Endothelial cell of umbilical vein (primary cell): ENCODE measurements around the gene ROCK2. TPM values are rescaled to one million over a fixed set of nuclear protein-coding genes. Genes with fewer than 3 reads are reported as not detected.

ENCODE experiments used
- BruUV-seq: library from RNA; stranded (reverse); fragments of 400-500 nt; replicated peaks from 2 replicates; lab custom pipeline; 2021; lab: Mats Ljungman, UMichigan
- CTCF ChIA-PET: fragments of 300-600, 350-600 bp; sonication (Branson Sonifier 250); formaldehyde crosslinking; loops from one replicate; lab custom pipeline; 2021; ENCODE audit warnings: antibody characterized with exemption, inconsistent platforms; lab: Charles Lee
- POLR2A ChIA-PET: fragments of 300-600, 350-600 bp; sonication (Branson Sonifier 250); formaldehyde crosslinking; loops from one replicate; lab custom pipeline; 2021; ENCODE audit warnings: antibody characterized with exemption, inconsistent platforms; lab: Charles Lee
- DNase-seq: peaks from one replicate; pipeline ENCODE4 v3.0.0-alpha.2; 2011; ENCODE audit warnings: low read depth, low spot score
- FAIRE-seq: peaks from 2 replicates; lab custom pipeline; 2011; peaks lifted over from hg19 to GRCh38; lab: Jason Lieb, UNC
- H2AFZ ChIP-seq: 2 replicates; pipeline ENCODE4 v1.6.0; 2012; ENCODE audit warnings: low read depth, low read length, control low read depth, inconsistent platforms
- H3K27ac ChIP-seq: 2 replicates; pipeline ENCODE4 v1.5.1; 2011; ENCODE audit warnings: low read depth, mild to moderate bottlenecking, control low read depth, low read length, moderate library complexity; ENCODE audit not compliant: insufficient read depth
- H3K27me3 ChIP-seq, 2 experiments: 2 replicates each; pipeline versions ENCODE4 v1.6.0 to v1.6.1; 2011; ENCODE audit warnings: low read length in 2 of 2, mixed read lengths in 1 of 2; ENCODE audit not compliant: control insufficient read depth in 2 of 2, insufficient read depth in 2 of 2
- H3K36me3 ChIP-seq, 2 experiments: 2 replicates in 1 of 2; 3 replicates in 1 of 2; pipeline ENCODE4 v1.5.1; 2011; ENCODE audit warnings: low read length in 2 of 2, mild to moderate bottlenecking in 1 of 2, moderate library complexity in 1 of 2; ENCODE audit not compliant: control insufficient read depth in 2 of 2, insufficient read depth in 2 of 2; ENCODE audit errors: extremely low read depth in 1 of 2
- H3K4me1 ChIP-seq: 3 replicates; pipeline ENCODE4 v1.5.1; 2011; ENCODE audit warnings: mild to moderate bottlenecking, low read length; ENCODE audit not compliant: control insufficient read depth, insufficient read depth; ENCODE audit errors: extremely low read depth
- H3K4me2 ChIP-seq: 2 replicates; pipeline ENCODE4 v1.6.1; 2011; ENCODE audit warnings: low read length, control low read depth, mixed read lengths; ENCODE audit not compliant: insufficient read depth
- H3K4me3 ChIP-seq, 3 experiments: fragments of 200-600 bp in 1 of 3; sonication (generic), shearing (Covaris generic) in 1 of 3; replicated peaks in 1 of 3; 2 replicates each; pipeline ENCODE4 v1.5.1; 2011 to 2016; ENCODE audit warnings: control low read depth in 3 of 3, low read length in 3 of 3, mild to moderate bottlenecking in 2 of 3, inconsistent platforms in 1 of 3, low read depth in 1 of 3, moderate library complexity in 1 of 3; ENCODE audit not compliant: insufficient read depth in 1 of 3
- H3K79me2 ChIP-seq: 2 replicates; pipeline ENCODE4 v1.6.0; 2012; ENCODE audit warnings: low read length, inconsistent platforms; ENCODE audit not compliant: control insufficient read depth, insufficient read depth
- H3K9ac ChIP-seq: replicated peaks from 2 replicates; pipeline ENCODE3; 2011; ENCODE audit warnings: low read length, control low read depth; ENCODE audit not compliant: insufficient read depth; ENCODE audit errors: extremely low read depth
- H3K9me1 ChIP-seq: replicated peaks from 3 replicates; pipeline ENCODE4 v1.6.0; 2011; ENCODE audit warnings: mild to moderate bottlenecking, low read length; ENCODE audit not compliant: control insufficient read depth, insufficient read depth; ENCODE audit errors: extremely low read depth
- H3K9me3 ChIP-seq: replicated peaks from 2 replicates; pipeline ENCODE4 v1.5.1; 2012; ENCODE audit warnings: low read length, inconsistent platforms; ENCODE audit not compliant: control insufficient read depth, insufficient read depth
- H4K20me1 ChIP-seq: replicated peaks from 2 replicates; pipeline ENCODE3; 2011; ENCODE audit warnings: mild to moderate bottlenecking, low read length; ENCODE audit not compliant: control insufficient read depth, insufficient read depth; ENCODE audit errors: extremely low read depth
- GATA2 ChIP-seq: IDR thresholded peaks from 2 replicates; pipeline ENCODE4 v1.7.0; 2011; ENCODE audit warnings: low read depth, mild to moderate bottlenecking, moderate library complexity, mixed read lengths, low read length; ENCODE audit not compliant: insufficient read length, insufficient read depth
- JUN ChIP-seq: IDR thresholded peaks from 2 replicates; pipeline ENCODE4 v1.6.1; 2011; ENCODE audit warnings: borderline replicate concordance, low read depth; ENCODE audit not compliant: insufficient read length, insufficient read depth
- MYC ChIP-seq: IDR thresholded peaks from one replicate; pipeline ENCODE4 v1.6.1; 2011; ENCODE audit warnings: mild to moderate bottlenecking, low read depth, low read length
- POLR2A ChIP-seq: IDR thresholded peaks from 2 replicates; pipeline ENCODE4 v1.6.1; 2012; ENCODE audit warnings: low read depth, mild to moderate bottlenecking, control low read depth, low read length
- POLR2AphosphoS5 ChIP-seq: IDR thresholded peaks from 2 replicates; pipeline ENCODE4 v1.6.1; 2012; ENCODE audit warnings: low read depth, mild to moderate bottlenecking, control low read depth, low read length, moderate library complexity; ENCODE audit not compliant: insufficient read depth
- dilution Hi-C: fragments of 300-500 bp; cut with MboI; formaldehyde crosslinking; loops from one replicate; pipeline ENCODE4 v1.15.0; 2019; ENCODE audit warnings: low sequenced_read_pairs; ENCODE audit not compliant: extremely low pct_ligation_motif_present
- intact Hi-C: fragments of 100-400 bp; cut with micrococcal nuclease; formaldehyde crosslinking; loops from one replicate; pipeline ENCODE4 v1.10.0; 2022
- polyA plus RNA-seq, 4 experiments: library from polyadenylated mRNA; depleted of rRNA in 3 of 4; stranded (reverse) in 3 of 4; unstranded in 1 of 4; fragments of >200 nt; gene quantifications; 2 replicates each; pipeline versions ENCODE4 v1.2.1 to v1.2.3, GENCODE V29; 2011 to 2012; ENCODE audit warnings: missing spikeins in 1 of 4
- total RNA-seq: library from RNA; stranded (reverse); gene quantifications from 2 replicates; pipeline ENCODE4 v1.2.3, GENCODE V29; 2021
- TF ChIP-seq, protein P1 (sequence below): IDR thresholded peaks from 2 replicates; pipeline ENCODE4 v1.6.1; 2011; ENCODE audit not compliant: insufficient read depth, insufficient read length

Gene ROCK2
- total and polyA plus RNA-seq, 2 donors (not counting 3 experiments of a cell fraction or from before 2014, with no cell fraction given), result 5.2 to 56.5 TPM

GRCh38 chr2:11213090-11213638 is 131.3 kb downstream of the ROCK2 start:
- H3K27ac ChIP-seq, result no peak overlapping the region
- H2AFZ ChIP-seq, result no peak overlapping the region
- H4K20me1 ChIP-seq, result no peaks in the 10 kb centered on the region
- FAIRE-seq (no peak), DNase-seq (no peak)
- no peaks in the 10 kb centered on the region for H3K4me1 ChIP-seq
- no TSS peak for BruUV-seq
- H3K9ac ChIP-seq, result no peak overlapping the region
- peaks cover 0 to 13% of the 10 kb centered on the region in 2 experiments for H3K36me3 ChIP-seq
- TF ChIP-seq GATA2, result no peak
- TF ChIP-seq MYC, result no peak
- TF ChIP-seq, protein P1, sequence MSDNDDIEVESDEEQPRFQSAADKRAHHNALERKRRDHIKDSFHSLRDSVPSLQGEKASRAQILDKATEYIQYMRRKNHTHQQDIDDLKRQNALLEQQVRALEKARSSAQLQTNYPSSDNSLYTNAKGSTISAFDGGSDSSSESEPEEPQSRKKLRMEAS, result no peak
- no peak for TF ChIP-seq POLR2AphosphoS5
- H3K4me3 ChIP-seq, result no peak overlapping the region
- H3K9me3 ChIP-seq, result no peaks in the 10 kb centered on the region
- H3K4me2 ChIP-seq, result no peak overlapping the region
- ChIA-PET POLR2A (no interaction called here), CTCF (interaction anchor here (1.6 kb wide), 1 partner anchor 234 kb away, joined by 5 read pairs; no protein-coding TSS in a partner anchor)
- dilution Hi-C loops, result no loop called here
- H3K79me2 ChIP-seq, result no peaks in the 10 kb centered on the region
- intact Hi-C loops, result no loop called here
- H3K27me3 ChIP-seq, result no peaks in the 10 kb centered on the region
- H3K9me1 ChIP-seq, result no peaks in the 10 kb centered on the region

DNA sequence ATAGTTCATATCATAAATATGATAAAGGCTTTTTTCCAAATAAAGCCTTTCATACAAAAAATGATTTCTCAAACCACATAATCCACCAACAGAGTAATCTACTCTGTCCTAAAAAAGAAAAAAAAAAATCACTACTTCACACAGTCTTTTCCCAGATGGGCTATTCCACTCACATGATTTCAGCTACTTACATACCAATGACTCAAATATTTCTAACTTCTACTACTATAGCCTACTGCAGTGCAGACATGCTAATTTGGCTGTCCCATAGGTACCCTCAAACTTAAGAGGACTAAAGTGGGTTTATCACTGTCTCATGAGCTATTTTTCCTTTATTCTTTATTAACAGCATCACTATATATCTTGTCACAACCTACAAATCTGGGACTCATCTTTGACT is 131.8 kb downstream of the ROCK2 start:
- Histone ChIP-seq H3K4me1 (no peaks in the 10 kb centered on the region), H4K20me1 (no peaks in the 10 kb centered on the region), H3K27me3 (no peaks in the 10 kb centered on the region), H3K4me2 (no peak overlapping the region), H3K27ac (no peak overlapping the region), H3K9me1 (no peaks in the 10 kb centered on the region), H3K4me3 (no peak overlapping the region), H3K79me2 (no peaks in the 10 kb centered on the region), H3K9me3 (no peaks in the 10 kb centered on the region), H3K36me3 (peaks cover 0 to 14% of the 10 kb centered on the region in 2 experiments), H2AFZ (no peak overlapping the region), H3K9ac (no peak overlapping the region)
- FAIRE-seq, result no peak
- ChIA-PET POLR2A (no interaction called here), CTCF (interaction anchor here (1.3 to 2.1 kb wide), 3 partner anchors 22 to 234 kb away, joined by 4 to 6 read pairs (median 5); no protein-coding TSS in a partner anchor)
- dilution Hi-C loops (no loop called here), intact Hi-C loops (no loop called here)
- DNase-seq, result no peak
- TF ChIP-seq GATA2, result no peak
- TF ChIP-seq POLR2A, result no peak
- no peak for TF ChIP-seq JUN
- TF ChIP-seq, protein P1, result no peak
- TF ChIP-seq MYC, result no peak
- no TSS peak for BruUV-seq
